NCI-H128 (cell line): Measurements from ENCODE around the gene PDZRN3.

ENCODE experiments used
- DNase-seq: peaks from one replicate; lab custom pipeline; 2025; ENCODE audit not compliant: unreplicated experiment; lab: John Stamatoyannopoulos, UW

The PDZRN3 gene

GRCh38 chr3:73624821-73625665 lies at the start of gene PDZRN3:
PDZRN3 (minus strand) TSS chr3:73624941.
- DNase-seq, result peak; percentile 11

GRCh38 chr3:73674280-73674679 lies 49.5 kb upstream of the PDZRN3 start:
- peak; percentile 11 for DNase-seq

- no peak for DNase-seq
Measured at GRCh38 chr3:73669260-73669659, 44.5 kb upstream of the PDZRN3 start.

GRCh38 chr3:73668391-73668790 lies 43.6 kb upstream of the PDZRN3 start:
- no peak for DNase-seq

GRCh38 chr3:73667889-73668288 lies 43.1 kb upstream of the PDZRN3 start:
- no peak for DNase-seq

GRCh38 chr3:73665286-73665685 lies 40.5 kb upstream of the PDZRN3 start:
- no peak for DNase-seq

- no peak for DNase-seq
Measured at GRCh38 chr3:73664389-73664788, 39.6 kb upstream of the PDZRN3 start.

- no peak for DNase-seq
Measured at GRCh38 chr3:73663495-73663894, 38.8 kb upstream of the PDZRN3 start.

GRCh38 chr3:73661265-73661664 lies 36.5 kb upstream of the PDZRN3 start:
- no peak for DNase-seq

GRCh38 chr3:73658227-73658626 lies 33.5 kb upstream of the PDZRN3 start:
- DNase-seq, result no peak

GRCh38 chr3:73657186-73657585 lies 32.4 kb upstream of the PDZRN3 start:
- DNase-seq, result no peak

- no peak for DNase-seq
Measured at GRCh38 chr3:73656241-73656890, 31.6 kb upstream of the PDZRN3 start.

GRCh38 chr3:73655197-73655596 lies 30.5 kb upstream of the PDZRN3 start:
- no peak for DNase-seq

GRCh38 chr3:73653877-73654276 lies 29.1 kb upstream of the PDZRN3 start:
- DNase-seq, result no peak

- DNase-seq, result no peak
Measured at GRCh38 chr3:73653351-73653750, 28.6 kb upstream of the PDZRN3 start.

- no peak for DNase-seq
Measured at GRCh38 chr3:73652896-73653295, 28.2 kb upstream of the PDZRN3 start.

GRCh38 chr3:73637042-73637441 lies 12.3 kb upstream of the PDZRN3 start:
- no peak for DNase-seq

- DNase-seq, result no peak
Measured at GRCh38 chr3:73635254-73635653, 10.5 kb upstream of the PDZRN3 start.

GRCh38 chr3:73633916-73634344 lies 9.2 kb upstream of the PDZRN3 start:
- no peak for DNase-seq

- no peak for DNase-seq
Measured at GRCh38 chr3:73633453-73633852, 8.7 kb upstream of the PDZRN3 start.

GRCh38 chr3:73626106-73626505 lies 1.4 kb upstream of the PDZRN3 start:
- no peak for DNase-seq

GRCh38 chr3:73624017-73624820 lies 522 bp downstream of the PDZRN3 start:
- peak; percentile 17 for DNase-seq
